ENCODE data around the gene ROBO1.

DNA sequence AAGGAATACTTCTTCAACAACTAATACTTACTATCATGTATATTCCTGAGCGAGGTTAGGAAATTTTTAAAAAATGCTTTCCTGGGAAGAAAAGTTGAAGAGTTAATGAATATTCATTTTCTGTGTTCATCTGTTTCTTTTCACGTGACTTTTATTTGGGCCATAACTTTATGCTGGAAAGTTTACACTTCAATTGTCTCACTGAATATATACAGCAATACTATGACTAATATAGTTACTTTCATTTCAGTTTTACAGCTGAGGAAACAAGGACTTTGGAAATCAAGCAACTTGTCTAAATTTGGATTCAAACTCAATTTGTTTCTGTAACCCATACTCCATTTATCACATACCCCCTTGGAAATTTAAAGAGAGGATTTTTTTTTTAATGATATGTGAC is 894.2 kb downstream of the ROBO1 start:
- TF ChIP-seq EZH2 (IDR thresholded peaks at IDR 0.05; ENCODE audit: insufficient read depth, poor library complexity, severe bottlenecking) (no peak), EZH2phosphoT487 (IDR thresholded peaks at IDR 0.05; ENCODE audit: insufficient read depth, low read depth) (no peak)
